Left forelimb (tissue), 1 donor: ENCODE data around the gene OTOP3.
"Not testable (repeated sequence)": the region's sequence is repeated elsewhere in the genome, so short reads cannot be mapped to it uniquely, and the experiment has no call there.

Experiments
- DNase-seq: peaks from one replicate; pipeline ENCODE4 v3.0.0-alpha.2; 2018; ENCODE audit warnings: low spot score

The OTOP3 gene

GRCh38 chr17:74961657-74962350 lies 26.1 kb downstream of the OTOP3 start:
- peak; percentile 89 for DNase-seq

- DNase-seq = no peak
Observed at GRCh38 chr17:74962622-74963394, 27.1 kb downstream of the OTOP3 start.

GRCh38 chr17:74963656-74964055 lies 28.0 kb downstream of the OTOP3 start:
- no peak for DNase-seq

GRCh38 chr17:74964246-74964761 lies 28.6 kb downstream of the OTOP3 start:
- no peak for DNase-seq

GRCh38 chr17:74964988-74965622 lies 29.4 kb downstream of the OTOP3 start:
- DNase-seq = no peak

- DNase-seq = no peak
Observed at GRCh38 chr17:74968361-74968780, 32.7 kb downstream of the OTOP3 start.

- not testable (repeated sequence) for DNase-seq
Observed at GRCh38 chr17:74969501-74969900, 33.8 kb downstream of the OTOP3 start.

GRCh38 chr17:74970395-74970794 lies 34.7 kb downstream of the OTOP3 start:
- no peak for DNase-seq

- no peak for DNase-seq
Observed at GRCh38 chr17:74971069-74971841, 35.6 kb downstream of the OTOP3 start.

GRCh38 chr17:74971842-74972106 lies 36.1 kb downstream of the OTOP3 start:
- DNase-seq = no peak

GRCh38 chr17:74972107-74972972 lies 36.6 kb downstream of the OTOP3 start, which contains the start of gene HID1:
Gene HID1 (minus strand): TSS chr17:74972759. CDS start chr17:74972656, 103 bp downstream.
- DNase-seq = no peak

- DNase-seq = no peak
Observed at GRCh38 chr17:74972973-74973328, 37.3 kb downstream of the OTOP3 start.

- no peak for DNase-seq
Observed at GRCh38 chr17:74975943-74976342, 40.2 kb downstream of the OTOP3 start.

GRCh38 chr17:74977802-74978201 lies 42.1 kb downstream of the OTOP3 start:
- no peak for DNase-seq

GRCh38 chr17:74978240-74978639 lies 42.5 kb downstream of the OTOP3 start:
- no peak for DNase-seq

- DNase-seq = no peak
Observed at GRCh38 chr17:74979408-74980146, 43.9 kb downstream of the OTOP3 start.

GRCh38 chr17:74981318-74981978 lies 45.8 kb downstream of the OTOP3 start:
- DNase-seq = no peak

- peak; percentile 85 for DNase-seq
Observed at GRCh38 chr17:74981979-74982662, 46.4 kb downstream of the OTOP3 start.

- DNase-seq = not testable (repeated sequence)
Observed at GRCh38 chr17:74982663-74983313, 47.1 kb downstream of the OTOP3 start.
